IPS-15b (cell line): Measurements from ENCODE around the gene FAM221B.

Experiments
- H3K27me3 ChIP-seq: one replicate; pipeline ENCODE4 v1.6.1; 2013; ENCODE audit warnings: low read length; ENCODE audit not compliant: control insufficient read depth, insufficient read depth
- H3K36me3 ChIP-seq: one replicate; pipeline ENCODE4 v1.6.1; 2013; ENCODE audit warnings: low read length; ENCODE audit not compliant: control insufficient read depth, insufficient read depth
- H3K4me1 ChIP-seq: one replicate; pipeline ENCODE4 v1.6.1; 2013; ENCODE audit warnings: mild to moderate bottlenecking, low read length; ENCODE audit not compliant: control insufficient read depth, insufficient read depth
- H3K4me3 ChIP-seq: one replicate; pipeline ENCODE4 v1.5.1; 2013; ENCODE audit warnings: low read depth, low read length
- H3K9ac ChIP-seq: one replicate; pipeline ENCODE4 v1.6.1; 2013; ENCODE audit warnings: low read depth, mild to moderate bottlenecking, low read length
- H3K9me3 ChIP-seq: one replicate; pipeline ENCODE4 v1.6.1; 2013; ENCODE audit warnings: mild to moderate bottlenecking, low read length; ENCODE audit not compliant: control insufficient read depth, insufficient read depth

Gene FAM221B

GRCh38 chr9:35812025-35812602 lies 16.4 kb downstream of the FAM221B start, which contains the start of gene SPAG8:
Gene SPAG8 (minus strand): TSS chr9:35812262. CDS start chr9:35812147, 115 bp downstream.
- Histone ChIP-seq H3K4me3 (peak within 1 kb of the TSS; percentile 63), H3K27me3 (no peaks in the 10 kb centered on the region), H3K9ac (peak within 1 kb of the TSS; percentile 32), H3K9me3 (no peaks in the 10 kb centered on the region), H3K36me3 (no peaks in the 10 kb centered on the region), H3K4me1 (peaks cover 10% of the 10 kb centered on the region)

- H3K4me3 ChIP-seq = peak overlapping the region; percentile 63
Measured at GRCh38 chr9:35811381-35812024, 17.0 kb downstream of the FAM221B start.

DNA sequence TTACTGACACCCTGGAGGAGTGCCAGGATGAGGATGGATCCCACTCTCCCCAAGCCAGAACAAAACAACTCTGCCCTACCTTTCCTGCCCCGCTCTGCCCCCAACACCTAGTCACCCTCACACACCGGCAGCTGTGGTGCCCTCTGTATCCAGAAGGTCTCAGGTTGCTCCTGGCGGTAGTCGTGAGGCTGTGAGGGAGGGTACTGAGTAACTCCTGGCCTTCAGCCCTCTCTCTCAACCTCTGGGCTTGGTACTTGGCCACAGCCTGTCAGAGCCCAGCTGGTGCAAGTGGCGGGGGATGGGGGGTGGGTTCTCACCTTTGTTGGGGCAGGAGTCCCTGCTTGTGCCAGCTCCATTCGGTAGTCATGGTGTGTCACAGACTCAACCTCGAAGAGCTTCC lies 18.4 kb downstream of the FAM221B start:
- H3K9me3 ChIP-seq = no peaks in the 10 kb centered on the region
- no peak overlapping the region for H3K9ac ChIP-seq
- no peaks in the 10 kb centered on the region for H3K27me3 ChIP-seq
- H3K4me3 ChIP-seq = no peak overlapping the region
- peaks cover 10% of the 10 kb centered on the region for H3K4me1 ChIP-seq
- no peaks in the 10 kb centered on the region for H3K36me3 ChIP-seq

More at GRCh38 chr9:35811381-35812024, 17.0 kb downstream of the FAM221B start:
- no peaks in the 10 kb centered on the region for H3K27me3 ChIP-seq
- H3K9me3 ChIP-seq = no peaks in the 10 kb centered on the region
- no peak overlapping the region for H3K9ac ChIP-seq
- peaks cover 10% of the 10 kb centered on the region for H3K4me1 ChIP-seq
- H3K36me3 ChIP-seq = no peaks in the 10 kb centered on the region

- Histone ChIP-seq H3K9ac (no peak overlapping the region), H3K4me3 (no peak overlapping the region), H3K4me1 (peaks cover 4% of the 10 kb centered on the region), H3K36me3 (no peaks in the 10 kb centered on the region), H3K27me3 (no peaks in the 10 kb centered on the region), H3K9me3 (no peaks in the 10 kb centered on the region)
Measured at GRCh38 chr9:35808433-35808832, 20.1 kb downstream of the FAM221B start.

DNA sequence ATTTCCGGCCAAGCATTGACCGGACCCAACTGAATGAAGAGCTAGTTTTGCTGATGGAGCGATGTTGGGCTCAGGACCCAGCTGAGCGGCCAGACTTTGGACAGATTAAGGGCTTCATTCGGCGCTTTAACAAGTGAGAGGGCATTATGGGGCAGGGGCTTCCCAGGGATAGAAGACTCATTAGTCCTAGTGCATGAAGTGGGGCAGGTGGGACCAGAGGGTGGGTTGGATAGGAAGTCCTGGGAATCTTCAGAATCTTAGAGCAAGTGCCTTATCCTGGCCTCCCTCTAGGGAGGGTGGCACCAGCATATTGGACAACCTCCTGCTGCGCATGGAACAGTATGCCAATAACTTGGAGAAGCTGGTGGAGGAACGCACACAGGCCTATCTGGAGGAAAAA lies 22.4 kb downstream of the FAM221B start:
- Histone ChIP-seq H3K4me3 (no peak overlapping the region), H3K4me1 (no peaks in the 10 kb centered on the region), H3K27me3 (no peaks in the 10 kb centered on the region), H3K9ac (no peak overlapping the region), H3K9me3 (no peaks in the 10 kb centered on the region), H3K36me3 (peaks cover 4% of the 10 kb centered on the region)

- H3K9ac ChIP-seq = no peak overlapping the region
- H3K27me3 ChIP-seq = no peaks in the 10 kb centered on the region
- H3K4me1 ChIP-seq = no peaks in the 10 kb centered on the region
- peaks cover 4% of the 10 kb centered on the region for H3K36me3 ChIP-seq
- no peaks in the 10 kb centered on the region for H3K9me3 ChIP-seq
- H3K4me3 ChIP-seq = no peak overlapping the region
Measured at GRCh38 chr9:35801328-35802128, 27.0 kb downstream of the FAM221B start.

DNA sequence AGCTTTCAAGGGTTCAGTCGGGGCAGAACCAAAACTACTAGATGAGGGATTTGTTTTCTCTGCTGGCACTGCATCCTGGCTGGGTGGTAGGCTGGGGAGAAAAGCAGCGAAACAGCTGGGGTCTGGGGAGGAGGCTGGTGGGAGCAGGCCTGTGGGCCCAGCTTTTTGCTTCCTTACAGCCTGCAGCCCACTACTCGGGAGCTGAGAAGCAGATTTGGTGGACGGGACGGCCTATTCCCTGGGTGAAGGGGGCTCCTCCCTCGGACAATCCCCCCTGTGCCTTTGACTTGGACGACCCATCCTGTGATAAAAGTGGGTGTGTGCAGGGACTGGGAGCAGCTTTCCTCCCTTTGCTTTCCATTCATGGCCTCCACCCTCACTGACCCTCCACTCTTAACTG lies 28.0 kb downstream of the FAM221B start:
- Histone ChIP-seq H3K27me3 (no peaks in the 10 kb centered on the region), H3K9me3 (no peaks in the 10 kb centered on the region), H3K4me3 (no peak overlapping the region), H3K9ac (no peak overlapping the region), H3K36me3 (peaks cover 4% of the 10 kb centered on the region), H3K4me1 (no peaks in the 10 kb centered on the region)

- H3K9me3 ChIP-seq = no peaks in the 10 kb centered on the region
- no peaks in the 10 kb centered on the region for H3K27me3 ChIP-seq
- no peaks in the 10 kb centered on the region for H3K4me1 ChIP-seq
- H3K9ac ChIP-seq = no peak overlapping the region
- H3K36me3 ChIP-seq = peaks cover 4% of the 10 kb centered on the region
- H3K4me3 ChIP-seq = no peak overlapping the region
Measured at GRCh38 chr9:35798658-35799374, 29.7 kb downstream of the FAM221B start.

DNA sequence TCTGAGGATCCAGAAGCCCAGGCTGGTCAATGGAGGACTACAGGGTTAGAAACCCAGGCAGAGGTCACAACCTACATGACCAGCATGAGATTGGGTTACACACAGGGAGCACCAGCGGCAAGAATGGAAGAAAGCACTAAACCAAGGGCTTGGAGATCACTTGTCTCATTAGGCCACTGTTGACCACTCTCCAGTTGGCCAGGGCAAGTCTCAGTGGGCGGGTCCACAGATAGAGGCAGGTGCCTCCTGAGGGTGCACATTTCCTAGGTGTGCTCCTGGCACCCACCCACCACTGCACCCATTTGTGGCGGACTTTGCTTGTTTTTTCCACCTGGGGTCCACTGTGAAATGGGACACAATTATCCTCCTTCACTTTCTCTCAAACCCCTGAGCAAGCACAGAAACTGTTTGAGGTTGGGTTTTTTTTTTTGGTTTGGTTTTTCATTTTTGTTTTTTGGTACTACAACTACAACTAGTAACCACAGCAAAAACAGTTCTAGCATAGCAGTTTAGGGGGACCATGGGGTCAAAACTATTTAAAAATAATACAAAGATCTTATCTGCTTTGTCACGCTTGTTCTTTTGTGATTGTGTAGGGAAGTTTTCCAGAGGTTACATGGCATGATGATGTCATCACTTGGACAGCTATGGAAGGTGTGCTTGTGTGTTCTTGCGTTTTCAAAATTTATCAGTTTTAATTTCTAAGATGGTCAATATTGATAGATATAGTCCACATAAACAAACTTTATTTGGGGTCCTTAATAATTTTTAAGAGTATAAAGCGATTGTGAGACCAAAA lies 31.0 kb downstream of the FAM221B start:
- Histone ChIP-seq H3K9me3 (no peaks in the 10 kb centered on the region), H3K4me3 (no peak overlapping the region), H3K4me1 (no peaks in the 10 kb centered on the region), H3K36me3 (peaks cover 3% of the 10 kb centered on the region), H3K9ac (no peak overlapping the region), H3K27me3 (no peaks in the 10 kb centered on the region)

GRCh38 chr9:35795695-35796094 lies 32.8 kb downstream of the FAM221B start:
- no peaks in the 10 kb centered on the region for H3K4me1 ChIP-seq
- H3K4me3 ChIP-seq = no peak overlapping the region
- H3K9ac ChIP-seq = no peak overlapping the region
- no peaks in the 10 kb centered on the region for H3K27me3 ChIP-seq
- H3K9me3 ChIP-seq = no peaks in the 10 kb centered on the region
- no peaks in the 10 kb centered on the region for H3K36me3 ChIP-seq

DNA sequence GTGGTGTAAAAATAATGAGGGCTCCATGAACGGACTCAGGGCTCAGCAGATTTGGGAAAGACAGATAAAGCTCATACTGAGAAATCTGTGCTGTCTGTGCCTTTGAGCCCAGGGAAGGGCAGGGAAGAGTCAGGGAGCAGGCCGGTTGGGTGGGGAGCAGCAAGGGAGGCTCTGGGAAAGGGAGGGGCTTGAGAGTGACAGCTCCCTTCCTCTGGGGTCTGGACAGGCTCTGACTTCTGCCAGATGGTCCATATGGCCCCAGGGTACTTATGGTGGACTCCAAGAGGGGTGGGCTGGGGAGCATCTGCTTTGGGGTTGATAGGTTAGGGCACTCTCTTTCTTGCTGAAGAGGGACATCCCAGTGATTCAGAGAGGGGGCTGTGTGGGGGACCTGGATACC lies 35.1 kb downstream of the FAM221B start:
- H3K4me3 ChIP-seq = no peak overlapping the region
- no peak overlapping the region for H3K9ac ChIP-seq
- H3K36me3 ChIP-seq = no peaks in the 10 kb centered on the region
- peaks cover 2% of the 10 kb centered on the region for H3K4me1 ChIP-seq
- H3K27me3 ChIP-seq = peaks cover 3% of the 10 kb centered on the region
- no peaks in the 10 kb centered on the region for H3K9me3 ChIP-seq
